Endodermal cell (in vitro differentiated cells): ENCODE results near the gene B4GALNT4. TPM values are rescaled to one million over a fixed set of nuclear protein-coding genes. Genes with fewer than 3 reads are reported as not detected.

Source experiments
- DNase-seq: peaks from one replicate; pipeline ENCODE4 v3.0.0-alpha.2; 2017
- H3K27ac ChIP-seq: 2 replicates; pipeline ENCODE4 v1.5.1; 2013; ENCODE audit warnings: mild to moderate bottlenecking, low read depth, low read length, moderate library complexity
- H3K27me3 ChIP-seq: 2 replicates; pipeline ENCODE4 v1.6.1; 2013; ENCODE audit warnings: mild to moderate bottlenecking, low read length, moderate library complexity; ENCODE audit not compliant: insufficient read depth, control insufficient read depth, poor library complexity, severe bottlenecking
- H3K36me3 ChIP-seq: 2 replicates; pipeline ENCODE4 v1.7.0; 2013; ENCODE audit warnings: mild to moderate bottlenecking, low read length, moderate library complexity; ENCODE audit not compliant: control insufficient read depth, insufficient read depth
- H3K4me1 ChIP-seq: one replicate; pipeline ENCODE4 v1.7.0; 2013; ENCODE audit warnings: low read length; ENCODE audit not compliant: control insufficient read depth, insufficient read depth
- H3K4me3 ChIP-seq: 2 replicates; pipeline ENCODE4 v1.5.1; 2013; ENCODE audit warnings: mild to moderate bottlenecking, low read length, moderate library complexity
- H3K9ac ChIP-seq: 2 replicates; pipeline ENCODE4 v1.6.1; 2013; ENCODE audit warnings: mild to moderate bottlenecking, low read length, moderate library complexity; ENCODE audit not compliant: poor library complexity, severe bottlenecking; ENCODE audit errors: extremely low read depth
- H3K9me3 ChIP-seq: 2 replicates; pipeline ENCODE4 v1.6.1; 2013; ENCODE audit warnings: mild to moderate bottlenecking, low read length, moderate library complexity; ENCODE audit not compliant: control insufficient read depth
- H3K27ac Mint-ChIP-seq: 2 replicates; pipeline ENCODE4 v1.8.0; 2020; ENCODE audit warnings: mixed read lengths
- H3K27me3 Mint-ChIP-seq: 2 replicates; pipeline ENCODE4 v1.8.0; 2021; ENCODE audit warnings: mild to moderate bottlenecking, mixed read lengths; ENCODE audit not compliant: insufficient read depth
- H3K36me3 Mint-ChIP-seq: 2 replicates; pipeline ENCODE4 v1.8.0; 2020; ENCODE audit warnings: low read depth, mixed read lengths
- H3K4me1 Mint-ChIP-seq: 2 replicates; pipeline ENCODE4 v1.8.0; 2020; ENCODE audit warnings: mixed read lengths
- H3K4me3 Mint-ChIP-seq: 2 replicates; pipeline ENCODE4 v1.8.0; 2020; ENCODE audit warnings: mild to moderate bottlenecking, moderate library complexity, mixed read lengths
- H3K9me3 Mint-ChIP-seq: 2 replicates; pipeline ENCODE4 v1.8.0; 2020; ENCODE audit warnings: mild to moderate bottlenecking, mixed read lengths
- WGBS, 2 experiments: methylation state at CpG; one replicate each; pipeline versions ENCODE4 v1.1.5 to v1.1.7; 2013; ENCODE audit warnings: missing lambda C conversion rate in 2 of 2, mixed read lengths in 1 of 2; ENCODE audit not compliant: insufficient coverage in 1 of 2, insufficient read length in 1 of 2; 5-methylcytosine and 5-hydroxymethylcytosine counted together
- total RNA-seq, 2 donors: library from RNA; stranded (reverse); fragmentation: NEBNext Ultra II Directional in 1 of 2; extraction: Animal tissue kit (Norgen Biotek cat#: 25700) in 1 of 2; gene quantifications; 2 replicates in 1 of 2; 3 replicates in 1 of 2; pipeline ENCODE4 v1.2.1, GENCODE V29; 2021
- TF ChIP-seq, protein P1 (sequence below): fragments of 200-600 bp; sonication (generic); conservative IDR thresholded peaks from 2 replicates; pipeline ENCODE4 v1.5.0; 2021; ENCODE audit warnings: antibody characterized with exemption, mild to moderate bottlenecking

Gene B4GALNT4
- total RNA-seq, 2 donors from 2014 or later = 109 to 118 TPM

DNA sequence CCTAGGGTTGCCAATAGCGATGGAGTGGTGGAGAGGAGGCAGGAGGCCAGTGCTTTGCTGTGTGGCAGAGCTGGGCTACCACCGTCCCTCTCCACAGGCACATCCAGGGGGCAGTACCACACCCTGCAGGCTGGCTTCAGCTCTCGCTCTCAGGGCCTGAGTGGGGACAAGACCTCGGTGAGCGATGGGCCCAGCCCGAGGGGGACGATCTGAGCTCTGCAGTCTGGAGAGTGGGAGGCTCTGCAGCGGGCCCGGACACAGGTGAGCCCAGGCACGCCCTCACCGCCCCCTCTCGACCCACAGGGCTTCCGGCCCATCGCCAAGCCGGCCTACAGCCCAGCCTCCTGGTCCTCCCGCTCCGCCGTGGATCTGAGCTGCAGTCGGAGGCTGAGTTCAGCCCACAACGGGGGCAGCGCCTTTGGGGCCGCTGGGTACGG, 27.2 kb downstream of the B4GALNT4 start:
- DNase-seq = no peak
- peaks cover 2% of the 10 kb centered on the region for H3K4me1 Mint-ChIP-seq
- H3K4me1 ChIP-seq = no peaks in the 10 kb centered on the region
- H3K9ac ChIP-seq = no peak overlapping the region
- H3K27me3 ChIP-seq = no peaks in the 10 kb centered on the region
- no peak overlapping the region for H3K4me3 Mint-ChIP-seq
- peaks cover 15% of the 10 kb centered on the region for H3K36me3 Mint-ChIP-seq
- H3K27ac ChIP-seq = no peak overlapping the region
- H3K9me3 ChIP-seq = no peaks in the 10 kb centered on the region
- no peaks in the 10 kb centered on the region for H3K36me3 ChIP-seq
- no peaks in the 10 kb centered on the region for H3K27me3 Mint-ChIP-seq
- H3K4me3 ChIP-seq = no peak overlapping the region
- no peak overlapping the region for H3K27ac Mint-ChIP-seq
- peaks cover 9% of the 10 kb centered on the region for H3K9me3 Mint-ChIP-seq
- WGBS, 2 experiments = 65 to 81% methylated on average over 12 to 23 of the region's 23 CpGs
- TF ChIP-seq, protein P1, sequence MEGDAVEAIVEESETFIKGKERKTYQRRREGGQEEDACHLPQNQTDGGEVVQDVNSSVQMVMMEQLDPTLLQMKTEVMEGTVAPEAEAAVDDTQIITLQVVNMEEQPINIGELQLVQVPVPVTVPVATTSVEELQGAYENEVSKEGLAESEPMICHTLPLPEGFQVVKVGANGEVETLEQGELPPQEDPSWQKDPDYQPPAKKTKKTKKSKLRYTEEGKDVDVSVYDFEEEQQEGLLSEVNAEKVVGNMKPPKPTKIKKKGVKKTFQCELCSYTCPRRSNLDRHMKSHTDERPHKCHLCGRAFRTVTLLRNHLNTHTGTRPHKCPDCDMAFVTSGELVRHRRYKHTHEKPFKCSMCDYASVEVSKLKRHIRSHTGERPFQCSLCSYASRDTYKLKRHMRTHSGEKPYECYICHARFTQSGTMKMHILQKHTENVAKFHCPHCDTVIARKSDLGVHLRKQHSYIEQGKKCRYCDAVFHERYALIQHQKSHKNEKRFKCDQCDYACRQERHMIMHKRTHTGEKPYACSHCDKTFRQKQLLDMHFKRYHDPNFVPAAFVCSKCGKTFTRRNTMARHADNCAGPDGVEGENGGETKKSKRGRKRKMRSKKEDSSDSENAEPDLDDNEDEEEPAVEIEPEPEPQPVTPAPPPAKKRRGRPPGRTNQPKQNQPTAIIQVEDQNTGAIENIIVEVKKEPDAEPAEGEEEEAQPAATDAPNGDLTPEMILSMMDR = peak; percentile 61

GRCh38 chr11:396948-397548, 27.7 kb downstream of the B4GALNT4 start:
- Histone ChIP-seq H3K9ac (no peak overlapping the region), H3K27ac (no peak overlapping the region), H3K4me3 (no peak overlapping the region), H3K36me3 (no peaks in the 10 kb centered on the region), H3K9me3 (no peaks in the 10 kb centered on the region), H3K4me1 (no peaks in the 10 kb centered on the region), H3K27me3 (no peaks in the 10 kb centered on the region)
- no peak for DNase-seq
- Mint-ChIP-seq H3K4me3 (no peak overlapping the region), H3K4me1 (peaks cover 2% of the 10 kb centered on the region), H3K36me3 (peaks cover 15% of the 10 kb centered on the region), H3K27ac (no peak overlapping the region), H3K27me3 (no peaks in the 10 kb centered on the region), H3K9me3 (peaks cover 9% of the 10 kb centered on the region)
- TF ChIP-seq, protein P1 = no peak
- WGBS, 2 experiments = 70 to 78% methylated on average over 29 to 43 of the region's 43 CpGs

- Histone ChIP-seq H3K9me3 (no peaks in the 10 kb centered on the region), H3K27me3 (no peaks in the 10 kb centered on the region), H3K27ac (no peak overlapping the region), H3K4me1 (no peaks in the 10 kb centered on the region), H3K9ac (no peak overlapping the region), H3K4me3 (no peak overlapping the region), H3K36me3 (no peaks in the 10 kb centered on the region)
- Mint-ChIP-seq H3K27ac (no peak overlapping the region), H3K27me3 (no peaks in the 10 kb centered on the region), H3K36me3 (peaks cover 15% of the 10 kb centered on the region), H3K4me3 (no peak overlapping the region), H3K4me1 (peaks cover 2% of the 10 kb centered on the region), H3K9me3 (peaks cover 9% of the 10 kb centered on the region)
- 88 to 96% methylated on average over 12 to 20 of the region's 20 CpGs for WGBS, 2 experiments
- TF ChIP-seq, protein P1 = peak; percentile 15
- no peak for DNase-seq
Observed at GRCh38 chr11:398826-399225, 29.5 kb downstream of the B4GALNT4 start.
